Suprapubic skin (tissue), 2 donors: ENCODE measurements around the gene SLC43A1.

Experiments
- EP300 ChIP-seq: sonication (generic); formaldehyde crosslinking; IDR thresholded peaks from one replicate; pipeline ENCODE4 v1.6.1; 2017; ENCODE audit warnings: antibody characterized with exemption
- POLR2A ChIP-seq, 2 donors: fragments of 450-650 bp; IDR thresholded peaks; one replicate each; pipeline ENCODE4 v1.6.1; 2017; ENCODE audit warnings: antibody characterized with exemption in 2 of 2, mild to moderate bottlenecking in 2 of 2, moderate library complexity in 2 of 2

GRCh38 chr11:57527056-57527631, 11.6 kb upstream of the SLC43A1 start:
- TF ChIP-seq EP300, result no peak
- TF ChIP-seq POLR2A (IDR thresholded peaks at IDR 0.05), result no peak
